CD4-positive, alpha-beta T cell treated with Interleukin-12 subunit alpha and Interleukin-12 subunit beta, for 1 hour (primary cell): ENCODE data around the gene CENPQ.
"Not testable (repeated sequence)": the region's sequence is repeated elsewhere in the genome, so short reads cannot be mapped to it uniquely, and the experiment has no call there.

Source experiments
- DNase-seq: peaks from one replicate; pipeline ENCODE4 v3.0.0-alpha.2; 2020

The CENPQ gene

GRCh38 chr6:49462927-49463611, at the start of gene CENPQ, which contains the start of gene MMUT:
CENPQ (plus strand) TSS chr6:49463370; CDS start chr6:49470177, 6,807 bp downstream.
MMUT (minus strand) TSS chr6:49463253; CDS start chr6:49459466, 3,787 bp downstream.
- DNase-seq = peak; percentile 92

GRCh38 chr6:49415358-49415757, 47.8 kb upstream of the CENPQ start:
- DNase-seq = no peak

- no peak for DNase-seq
These were observed 47.0 kb upstream of the CENPQ start for GRCh38 chr6:49416195-49416594.

GRCh38 chr6:49423817-49424216, 39.4 kb upstream of the CENPQ start:
- DNase-seq = no peak

- no peak for DNase-seq
These were observed 33.0 kb upstream of the CENPQ start for GRCh38 chr6:49430187-49430586.

- DNase-seq = no peak
These were observed 32.3 kb upstream of the CENPQ start for GRCh38 chr6:49430866-49431265.

GRCh38 chr6:49453221-49453620, 9.9 kb upstream of the CENPQ start:
- no peak for DNase-seq

- DNase-seq = no peak
These were observed 8.1 kb upstream of the CENPQ start for GRCh38 chr6:49454787-49455709.

- DNase-seq = no peak
These were observed 5.4 kb upstream of the CENPQ start for GRCh38 chr6:49457771-49458170.

- peak; percentile 0 for DNase-seq
These were observed 1.1 kb upstream of the CENPQ start for GRCh38 chr6:49462071-49462470.

- DNase-seq = no peak
These were observed 607 bp upstream of the CENPQ start for GRCh38 chr6:49462599-49462926.

GRCh38 chr6:49463612-49463967, 420 bp downstream of the CENPQ start:
- no peak for DNase-seq

GRCh38 chr6:49464691-49465090, 1.5 kb downstream of the CENPQ start:
- no peak for DNase-seq

- no peak for DNase-seq
These were observed 4.9 kb downstream of the CENPQ start for GRCh38 chr6:49468042-49468441.

GRCh38 chr6:49476564-49476963, 13.4 kb downstream of the CENPQ start:
- not testable (repeated sequence) for DNase-seq

GRCh38 chr6:49479308-49479970, 16.3 kb downstream of the CENPQ start:
- no peak for DNase-seq

GRCh38 chr6:49481846-49482245, 18.7 kb downstream of the CENPQ start:
- not testable (repeated sequence) for DNase-seq

- not testable (repeated sequence) for DNase-seq
These were observed 20.2 kb downstream of the CENPQ start for GRCh38 chr6:49483380-49483779.

GRCh38 chr6:49490633-49491032, 27.5 kb downstream of the CENPQ start:
- no peak for DNase-seq

- no peak for DNase-seq
These were observed 34.1 kb downstream of the CENPQ start for GRCh38 chr6:49497304-49497703.

GRCh38 chr6:49499126-49499525, 36.0 kb downstream of the CENPQ start:
- no peak for DNase-seq

GRCh38 chr6:49499623-49500022, 36.5 kb downstream of the CENPQ start, which contains the start of gene GLYATL3:
GLYATL3 (plus strand) TSS chr6:49499923; CDS start chr6:49511991, 12,068 bp downstream.
- DNase-seq = no peak

- DNase-seq = no peak
These were observed 41.5 kb downstream of the CENPQ start for GRCh38 chr6:49504666-49505065.
